H1 (cell line): ENCODE data around the gene ZNF385B. TPM values are rescaled to one million over a fixed set of nuclear protein-coding genes. Genes with fewer than 3 reads are reported as not detected.

Experiments used
- ATF3 ChIP-seq: IDR thresholded peaks from 2 replicates; pipeline ENCODE4 v1.6.1; 2011; ENCODE audit warnings: low read depth, mild to moderate bottlenecking, low read length; ENCODE audit not compliant: insufficient read depth
- BRCA1 ChIP-seq: IDR thresholded peaks from 2 replicates; pipeline ENCODE4 v1.6.1; 2012; ENCODE audit warnings: low read depth, low read length, improper control_type of control experiment
- CTBP2 ChIP-seq: IDR thresholded peaks from 2 replicates; pipeline ENCODE4 v1.7.0; 2011; ENCODE audit warnings: borderline replicate concordance, mild to moderate bottlenecking, moderate library complexity, mixed read lengths, low read length; ENCODE audit not compliant: insufficient read depth, insufficient read length
- JUN ChIP-seq: IDR thresholded peaks from 2 replicates; pipeline ENCODE4 v1.6.1; 2011; ENCODE audit warnings: low read depth, mild to moderate bottlenecking, improper control_type of control experiment, low read length
- polyA plus RNA-seq, 7 experiments: library from polyadenylated mRNA; depleted of rRNA in 3 of 7; stranded (reverse) in 5 of 7; unstranded in 2 of 7; fragments of >200 nt in 5 of 7; fragments of 200-250 nt in 2 of 7; gene quantifications; 1 replicate in 5 of 7; 2 replicates in 1 of 7; 4 replicates in 1 of 7; pipeline versions ENCODE4 v1.2.1 to v1.2.3, GENCODE V29; 2011 to 2013; ENCODE audit warnings: missing spikeins in 2 of 7, mixed read lengths in 2 of 7
- total RNA-seq: library from RNA; stranded (reverse); fragmentation: NEBNext Ultra II Directional; extraction: Animal tissue kit (Norgen Biotek cat#: 25700); gene quantifications from 2 replicates; pipeline ENCODE4 v1.2.1, GENCODE V29; 2021

The ZNF385B gene
- total and polyA plus RNA-seq, 2 of the 8 experiments (the other 6 are each of a cell fraction or from before 2014, with no cell fraction given), result 1.1 to 3.7 TPM

GRCh38 chr2:179438654-179439053 is 422.8 kb downstream of the ZNF385B start (continued):
- TF ChIP-seq ATF3 (no peak), JUN (no peak), CTBP2 (no peak), BRCA1 (no peak)
- TF ChIP-seq, all 59 proteins: peak for 0
